MM.1S (cell line): Measurements from ENCODE around the gene DNER.

Experiments
- EZH2 ChIP-seq: fragments of 300-600 bp; sonication (generic); optimal IDR thresholded peaks from 2 replicates; pipeline ENCODE3; 2017; ENCODE audit warnings: low read depth, mild to moderate bottlenecking, antibody characterized with exemption, low read length, mixed read lengths
- EZH2phosphoT487 ChIP-seq: fragments of 300-600 bp; sonication (generic); IDR thresholded peaks from 2 replicates; pipeline ENCODE4 v1.6.1; 2018; ENCODE audit warnings: antibody characterized with exemption, low read length
- TF ChIP-seq, protein P1 (sequence below): fragments of 300-600 bp; sonication (generic); IDR thresholded peaks from 2 replicates; pipeline ENCODE4 v1.5.1; 2016; ENCODE audit warnings: antibody characterized with exemption, low read length, mixed read lengths

DNA sequence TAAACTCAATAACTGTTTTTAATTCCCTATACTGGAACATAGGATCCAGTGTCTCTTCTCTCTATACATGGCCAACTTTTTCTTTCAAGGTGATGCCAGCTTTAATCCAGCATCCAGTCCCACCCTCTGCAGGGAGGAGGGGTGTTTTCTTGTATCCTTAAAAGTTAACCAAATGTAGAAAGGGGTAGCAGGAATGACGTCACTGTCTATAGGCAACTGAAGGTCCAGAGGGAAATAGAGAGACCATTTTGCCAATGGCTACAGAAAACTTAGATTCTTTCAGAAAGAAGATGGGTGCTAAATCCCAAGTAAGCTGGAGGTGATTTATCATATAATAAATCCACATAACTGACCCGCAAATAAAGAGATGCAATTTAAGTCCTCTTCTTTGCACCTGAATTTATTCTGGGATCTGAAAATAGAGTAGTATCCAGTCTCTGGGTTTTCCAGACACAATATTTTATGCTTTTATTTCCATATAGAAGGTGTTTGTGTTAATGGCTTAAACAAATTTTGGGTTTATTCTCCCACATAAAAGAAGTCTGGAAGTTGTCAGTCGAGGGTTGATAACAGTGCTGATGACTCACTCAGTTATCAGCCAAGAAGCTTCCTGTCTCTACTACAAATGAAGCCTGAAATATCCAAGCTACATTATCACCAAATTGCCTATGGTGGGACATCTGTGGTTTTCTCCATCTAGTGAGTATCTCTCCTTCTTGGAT lies 5.7 kb upstream of the DNER start:
- TF ChIP-seq, protein P1, sequence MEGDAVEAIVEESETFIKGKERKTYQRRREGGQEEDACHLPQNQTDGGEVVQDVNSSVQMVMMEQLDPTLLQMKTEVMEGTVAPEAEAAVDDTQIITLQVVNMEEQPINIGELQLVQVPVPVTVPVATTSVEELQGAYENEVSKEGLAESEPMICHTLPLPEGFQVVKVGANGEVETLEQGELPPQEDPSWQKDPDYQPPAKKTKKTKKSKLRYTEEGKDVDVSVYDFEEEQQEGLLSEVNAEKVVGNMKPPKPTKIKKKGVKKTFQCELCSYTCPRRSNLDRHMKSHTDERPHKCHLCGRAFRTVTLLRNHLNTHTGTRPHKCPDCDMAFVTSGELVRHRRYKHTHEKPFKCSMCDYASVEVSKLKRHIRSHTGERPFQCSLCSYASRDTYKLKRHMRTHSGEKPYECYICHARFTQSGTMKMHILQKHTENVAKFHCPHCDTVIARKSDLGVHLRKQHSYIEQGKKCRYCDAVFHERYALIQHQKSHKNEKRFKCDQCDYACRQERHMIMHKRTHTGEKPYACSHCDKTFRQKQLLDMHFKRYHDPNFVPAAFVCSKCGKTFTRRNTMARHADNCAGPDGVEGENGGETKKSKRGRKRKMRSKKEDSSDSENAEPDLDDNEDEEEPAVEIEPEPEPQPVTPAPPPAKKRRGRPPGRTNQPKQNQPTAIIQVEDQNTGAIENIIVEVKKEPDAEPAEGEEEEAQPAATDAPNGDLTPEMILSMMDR: no peak
- TF ChIP-seq EZH2 (no peak), EZH2phosphoT487 (no peak)
